ENCODE results near the gene MACROD1.

The MACROD1 gene

GRCh38 chr11:64035081-64035524 is 130.8 kb downstream of the MACROD1 start:
- Histone ChIP-seq H3K79me2 (ENCODE audit: insufficient read depth, low read length) (no peaks in the 10 kb centered on the region), H3K9me2 (replicated peaks; ENCODE audit: insufficient read depth, low read length) (no peaks in the 10 kb centered on the region), H3K9me3 (ENCODE audit: insufficient read depth, low read length) (no peaks in the 10 kb centered on the region), H3K4me2 (ENCODE audit: low read depth, low read length, poor library complexity, severe bottlenecking) (no peak overlapping the region), H2AFZ (ENCODE audit: low read depth, low read length, severe bottlenecking) (no peak overlapping the region), H3K4me3 (ENCODE audit: insufficient read depth, low read length, poor library complexity, severe bottlenecking) (no peak overlapping the region), H3F3A (ENCODE audit: insufficient read depth) (no peaks in the 10 kb centered on the region), H3K27me3 (ENCODE audit: low read length) (no peaks in the 10 kb centered on the region), H3K27ac (ENCODE audit: low read depth, low read length) (no peak overlapping the region), H4K20me1 (ENCODE audit: low read depth, low read length) (no peaks in the 10 kb centered on the region), H3K36me3 (ENCODE audit: low read length) (no peaks in the 10 kb centered on the region), H3K9ac (ENCODE audit: low read length) (no peak overlapping the region)
- TF ChIP-seq CTCF (IDR thresholded peaks at IDR 0.05; ENCODE audit: insufficient read depth, low read length, poor library complexity, severe bottlenecking) (no peak), EZH2phosphoT487 (conservative IDR thresholded peaks at IDR 0.05; ENCODE audit: low read length) (no peak)

GRCh38 chr11:64034411-64034811 is 131.5 kb downstream of the MACROD1 start:
- H3K4me3 ChIP-seq (ENCODE audit: insufficient read depth, low read length, poor library complexity, severe bottlenecking): no peak overlapping the region
- no peak overlapping the region for H3K4me2 ChIP-seq (ENCODE audit: low read depth, low read length, poor library complexity, severe bottlenecking)
- no peak overlapping the region for H2AFZ ChIP-seq (ENCODE audit: low read depth, low read length, severe bottlenecking)
- no peak for TF ChIP-seq CTCF (IDR thresholded peaks at IDR 0.05; ENCODE audit: insufficient read depth, low read length, poor library complexity, severe bottlenecking)
- no peak for TF ChIP-seq EZH2phosphoT487 (conservative IDR thresholded peaks at IDR 0.05; ENCODE audit: low read length)
- no peaks in the 10 kb centered on the region for H3F3A ChIP-seq (ENCODE audit: insufficient read depth)
- no peaks in the 10 kb centered on the region for H3K9me3 ChIP-seq (ENCODE audit: insufficient read depth, low read length)
- H3K79me2 ChIP-seq (ENCODE audit: insufficient read depth, low read length): no peaks in the 10 kb centered on the region
- H3K9me2 ChIP-seq (replicated peaks; ENCODE audit: insufficient read depth, low read length): no peaks in the 10 kb centered on the region
- H3K27me3 ChIP-seq (ENCODE audit: low read length): no peaks in the 10 kb centered on the region
- H3K9ac ChIP-seq (ENCODE audit: low read length): no peak overlapping the region
- no peaks in the 10 kb centered on the region for H4K20me1 ChIP-seq (ENCODE audit: low read depth, low read length)
- H3K36me3 ChIP-seq (ENCODE audit: low read length): no peaks in the 10 kb centered on the region
- no peak overlapping the region for H3K27ac ChIP-seq (ENCODE audit: low read depth, low read length)

- no peak overlapping the region for H2AFZ ChIP-seq (ENCODE audit: low read depth, low read length, severe bottlenecking)
- TF ChIP-seq CTCF (IDR thresholded peaks at IDR 0.05; ENCODE audit: insufficient read depth, low read length, poor library complexity, severe bottlenecking) (no peak), EZH2phosphoT487 (conservative IDR thresholded peaks at IDR 0.05; ENCODE audit: low read length) (no peak)
- H3K9ac ChIP-seq (ENCODE audit: low read length): no peak overlapping the region
- no peaks in the 10 kb centered on the region for H3F3A ChIP-seq (ENCODE audit: insufficient read depth)
- H4K20me1 ChIP-seq (ENCODE audit: low read depth, low read length): no peaks in the 10 kb centered on the region
- no peak overlapping the region for H3K4me2 ChIP-seq (ENCODE audit: low read depth, low read length, poor library complexity, severe bottlenecking)
- H3K9me2 ChIP-seq (replicated peaks; ENCODE audit: insufficient read depth, low read length): no peaks in the 10 kb centered on the region
- H3K9me3 ChIP-seq (ENCODE audit: insufficient read depth, low read length): no peaks in the 10 kb centered on the region
- no peaks in the 10 kb centered on the region for H3K27me3 ChIP-seq (ENCODE audit: low read length)
- H3K27ac ChIP-seq (ENCODE audit: low read depth, low read length): no peak overlapping the region
- H3K4me3 ChIP-seq (ENCODE audit: insufficient read depth, low read length, poor library complexity, severe bottlenecking): no peak overlapping the region
- no peaks in the 10 kb centered on the region for H3K36me3 ChIP-seq (ENCODE audit: low read length)
- H3K79me2 ChIP-seq (ENCODE audit: insufficient read depth, low read length): no peaks in the 10 kb centered on the region
Measured at GRCh38 chr11:64032050-64032449, 133.9 kb downstream of the MACROD1 start.
